ENCODE data around the gene NFX1.
A peak's percentile ranks its signal among the peaks of the same experiment; 100 is the strongest.

NFX1 gene

DNA sequence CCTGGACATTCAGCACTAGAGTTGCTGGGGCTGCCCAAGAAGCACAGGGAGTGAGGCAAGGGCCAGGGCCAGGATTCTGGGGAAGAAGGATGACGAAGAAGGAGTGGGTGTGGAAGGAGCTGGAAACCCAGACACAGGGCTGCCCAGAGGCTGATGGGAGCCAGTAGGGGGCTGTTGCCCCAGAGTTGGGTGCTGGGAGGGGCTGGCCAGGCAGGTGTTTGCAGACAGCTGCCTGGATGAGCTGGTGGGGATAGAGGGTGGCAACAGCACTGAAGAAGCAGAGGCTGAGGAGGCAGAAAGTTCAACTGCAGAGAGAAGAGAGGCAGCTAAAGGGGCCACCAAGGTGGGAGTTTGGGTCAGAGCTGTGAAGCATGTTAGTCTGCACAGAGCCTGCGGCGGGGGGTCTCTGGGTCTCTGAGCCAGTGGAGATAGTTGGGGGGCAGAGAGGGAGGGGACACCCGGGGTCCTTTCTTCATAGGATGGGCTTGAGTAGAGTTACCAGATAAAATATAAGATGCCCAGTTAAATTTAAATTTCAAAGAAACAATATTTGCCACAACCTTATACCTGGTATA is 114.6 kb downstream of the NFX1 start:
- Histone ChIP-seq H3K27ac (no peak overlapping the region), H3K27me3 (replicated peaks) (no peaks in the 10 kb centered on the region), H3K36me3 (replicated peaks) (no peaks in the 10 kb centered on the region), H3K4me3 (ENCODE audit: low read depth, low read length) (no peak overlapping the region)
- in situ Hi-C loops (cut with HindIII; ENCODE audit: low pct_ligation_motif_present, low sequenced_read_pairs), result no loop called here
- TF ChIP-seq, protein P1, sequence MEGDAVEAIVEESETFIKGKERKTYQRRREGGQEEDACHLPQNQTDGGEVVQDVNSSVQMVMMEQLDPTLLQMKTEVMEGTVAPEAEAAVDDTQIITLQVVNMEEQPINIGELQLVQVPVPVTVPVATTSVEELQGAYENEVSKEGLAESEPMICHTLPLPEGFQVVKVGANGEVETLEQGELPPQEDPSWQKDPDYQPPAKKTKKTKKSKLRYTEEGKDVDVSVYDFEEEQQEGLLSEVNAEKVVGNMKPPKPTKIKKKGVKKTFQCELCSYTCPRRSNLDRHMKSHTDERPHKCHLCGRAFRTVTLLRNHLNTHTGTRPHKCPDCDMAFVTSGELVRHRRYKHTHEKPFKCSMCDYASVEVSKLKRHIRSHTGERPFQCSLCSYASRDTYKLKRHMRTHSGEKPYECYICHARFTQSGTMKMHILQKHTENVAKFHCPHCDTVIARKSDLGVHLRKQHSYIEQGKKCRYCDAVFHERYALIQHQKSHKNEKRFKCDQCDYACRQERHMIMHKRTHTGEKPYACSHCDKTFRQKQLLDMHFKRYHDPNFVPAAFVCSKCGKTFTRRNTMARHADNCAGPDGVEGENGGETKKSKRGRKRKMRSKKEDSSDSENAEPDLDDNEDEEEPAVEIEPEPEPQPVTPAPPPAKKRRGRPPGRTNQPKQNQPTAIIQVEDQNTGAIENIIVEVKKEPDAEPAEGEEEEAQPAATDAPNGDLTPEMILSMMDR (IDR thresholded peaks at IDR 0.05; ENCODE audit: low read depth, low read length, missing control alignments), result peak; percentile 3
- no peak for DNase-seq

DNA sequence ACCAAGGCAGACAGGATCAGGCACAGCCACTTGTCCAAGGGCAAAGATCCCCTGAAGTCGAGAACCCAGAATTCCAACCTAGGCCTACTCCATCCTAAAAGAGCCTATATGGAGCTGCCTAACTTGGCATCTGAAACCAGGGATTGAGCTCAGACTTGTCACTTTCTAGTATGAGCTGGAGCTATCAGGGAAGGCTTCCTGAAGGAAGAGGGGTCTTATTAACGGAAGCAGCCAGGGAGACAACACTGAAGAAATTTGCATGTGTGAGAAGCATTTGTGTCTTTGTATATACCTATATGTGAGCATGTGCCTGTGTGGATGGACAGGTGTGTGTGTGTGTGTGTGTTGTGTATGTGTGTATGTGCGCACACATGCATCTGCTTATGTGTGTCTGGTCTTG is 116.7 kb downstream of the NFX1 start:
- in situ Hi-C loops (cut with HindIII; ENCODE audit: low pct_ligation_motif_present, low sequenced_read_pairs), result no loop called here
- TF ChIP-seq, protein P1 (IDR thresholded peaks at IDR 0.05; ENCODE audit: low read depth, low read length, missing control alignments), result no peak

DNA sequence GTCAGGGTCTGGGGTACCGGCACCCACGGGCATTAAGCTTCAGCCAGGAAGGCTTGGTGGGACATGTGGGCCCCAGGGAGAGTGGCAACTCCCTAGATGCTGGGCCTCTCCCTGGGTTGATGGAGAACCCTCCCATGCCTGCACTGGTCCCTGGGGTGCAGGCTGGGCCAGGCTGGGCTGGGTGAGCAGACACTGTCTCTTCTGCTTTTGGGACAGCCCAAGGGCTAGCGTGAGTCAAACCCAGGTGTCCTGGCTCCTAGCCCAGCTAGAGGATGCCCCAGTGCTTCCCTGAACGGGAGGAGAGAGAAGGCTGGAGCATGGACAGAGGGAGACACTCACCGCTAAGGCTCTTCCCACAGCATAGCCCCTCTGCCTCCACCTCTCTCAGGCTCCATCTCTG is 117.8 kb downstream of the NFX1 start:
- Histone ChIP-seq H3K36me3 (replicated peaks) (no peaks in the 10 kb centered on the region), H3K27me3 (replicated peaks) (no peaks in the 10 kb centered on the region), H3K4me3 (ENCODE audit: low read depth, low read length) (no peak overlapping the region), H3K27ac (no peak overlapping the region)
- in situ Hi-C loops (cut with HindIII; ENCODE audit: low pct_ligation_motif_present, low sequenced_read_pairs), result no loop called here
- DNase-seq, result no peak
- TF ChIP-seq, protein P1 (IDR thresholded peaks at IDR 0.05; ENCODE audit: low read depth, low read length, missing control alignments), result no peak

More for the DNA sequence above, 116.7 kb downstream of the NFX1 start:
- H3K27ac ChIP-seq, result no peak overlapping the region
- H3K4me3 ChIP-seq (ENCODE audit: low read depth, low read length), result no peak overlapping the region
- H3K36me3 ChIP-seq (replicated peaks), result no peaks in the 10 kb centered on the region
- DNase-seq, result no peak
- H3K27me3 ChIP-seq (replicated peaks), result no peaks in the 10 kb centered on the region

DNA sequence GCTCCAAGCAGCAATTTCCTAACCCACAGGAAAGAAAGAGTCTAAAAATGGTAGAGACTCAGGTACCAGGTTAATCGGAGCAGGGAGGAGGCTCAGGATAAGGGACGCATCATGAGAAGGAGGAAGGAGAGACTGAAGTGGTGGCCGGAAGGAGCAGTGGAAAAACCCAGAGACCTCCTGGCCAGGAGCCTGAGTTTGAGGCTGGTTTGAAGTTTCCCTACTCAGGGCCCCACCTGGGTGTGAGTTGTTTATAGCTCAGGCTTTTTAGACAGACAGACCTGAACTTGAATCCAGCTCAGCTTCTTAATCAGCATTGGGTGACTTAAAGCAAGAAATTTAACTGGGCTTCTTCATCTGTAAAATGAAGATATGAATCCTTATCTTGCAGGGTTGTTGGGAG is 124.0 kb downstream of the NFX1 start:
- no peak overlapping the region for H3K27ac ChIP-seq
- TF ChIP-seq, protein P1 (IDR thresholded peaks at IDR 0.05; ENCODE audit: low read depth, low read length, missing control alignments), result no peak

GRCh38 chr9:33414889-33415500 is 124.7 kb downstream of the NFX1 start:
- in situ Hi-C loops (cut with HindIII; ENCODE audit: low pct_ligation_motif_present, low sequenced_read_pairs), result no loop called here
- Histone ChIP-seq H3K27ac (no peak overlapping the region), H3K36me3 (replicated peaks) (no peaks in the 10 kb centered on the region), H3K27me3 (replicated peaks) (no peaks in the 10 kb centered on the region), H3K4me3 (ENCODE audit: low read depth, low read length) (no peak overlapping the region)
- DNase-seq, result no peak
- TF ChIP-seq, protein P1 (IDR thresholded peaks at IDR 0.05; ENCODE audit: low read depth, low read length, missing control alignments), result no peak

More for the DNA sequence above, 124.0 kb downstream of the NFX1 start:
- Histone ChIP-seq H3K36me3 (replicated peaks) (no peaks in the 10 kb centered on the region), H3K27me3 (replicated peaks) (no peaks in the 10 kb centered on the region), H3K4me3 (ENCODE audit: low read depth, low read length) (no peak overlapping the region)
- no peak for DNase-seq
- in situ Hi-C loops (cut with HindIII; ENCODE audit: low pct_ligation_motif_present, low sequenced_read_pairs), result no loop called here

Data from brain microvascular endothelial cell (primary cell).